GM12878 (cell line): ENCODE data around the gene PLA2G4A. TPM values are rescaled to one million over a fixed set of nuclear protein-coding genes. Genes with fewer than 3 reads are reported as not detected.

Experiments
- ATAC-seq: fragments of 200-7000 bp; cut with Tn5 transposase; 3 replicates; pipeline ENCODE4 v1.9.1; 2020; ENCODE audit warnings: mild to moderate bottlenecking, moderate library complexity
- BruUV-seq: library from RNA; stranded (reverse); fragments of 400-500 nt; replicated peaks from 2 replicates; lab custom pipeline; 2021; lab: Mats Ljungman, UMichigan
- CTCF ChIA-PET: fragments of 300-600 bp; sonication (Branson Sonifier 250); formaldehyde crosslinking; extraction: SDS; loops from one replicate; lab custom pipeline; 2021; ENCODE audit warnings: inconsistent platforms; lab: Yijun Ruan, JAX
- POLR2A ChIA-PET: fragments of 350-600 bp; formaldehyde crosslinking; extraction: SDS; loops from one replicate; lab custom pipeline; 2021; ENCODE audit warnings: inconsistent platforms; lab: Charles Lee
- RAD21 ChIA-PET: fragments of 300-600 bp; sonication (Branson Sonifier 250); formaldehyde crosslinking; loops from one replicate; lab custom pipeline; 2023; ENCODE audit warnings: antibody characterized with exemption; ENCODE audit not compliant: unreplicated experiment; lab: Charles Lee
- SMC1A ChIA-PET: fragments of 300-600 bp; sonication (Branson Sonifier 250); formaldehyde crosslinking; loops from one replicate; lab custom pipeline; 2023; ENCODE audit not compliant: unreplicated experiment, uncharacterized antibody; lab: Charles Lee
- DNase-seq: peaks from one replicate; pipeline ENCODE4 v3.0.0-alpha.2; 2011; ENCODE audit warnings: low read depth, low spot score
- FAIRE-seq: peaks from 3 replicates; lab custom pipeline; 2011; peaks lifted over from hg19 to GRCh38; lab: Jason Lieb, UNC
- H2AFZ ChIP-seq: 2 replicates; pipeline ENCODE4 v1.6.0; 2011; ENCODE audit warnings: low read depth, low read length, control low read depth; ENCODE audit not compliant: control insufficient read depth
- H3K27ac ChIP-seq: 2 replicates; pipeline ENCODE4 v1.5.1; 2011; ENCODE audit warnings: control low read depth; ENCODE audit not compliant: control insufficient read depth, insufficient read depth
- H3K27me3 ChIP-seq, 2 experiments: replicated peaks in 1 of 2; 2 replicates each; pipeline versions ENCODE4 v1.6.0 to v1.6.1; 2011; ENCODE audit warnings: low read length in 1 of 2; ENCODE audit not compliant: control insufficient read depth in 2 of 2, insufficient read depth in 2 of 2
- H3K36me3 ChIP-seq, 2 experiments: 2 replicates each; pipeline ENCODE4 v1.5.1; 2011; ENCODE audit warnings: low read length in 1 of 2; ENCODE audit not compliant: control insufficient read depth in 2 of 2, insufficient read depth in 2 of 2
- H3K4me1 ChIP-seq: 2 replicates; pipeline ENCODE4 v1.6.1; 2011; ENCODE audit warnings: mild to moderate bottlenecking, low read length, moderate library complexity, mixed read lengths; ENCODE audit not compliant: control insufficient read depth, insufficient read depth
- H3K4me2 ChIP-seq: 2 replicates; pipeline ENCODE4 v1.6.0; 2011; ENCODE audit warnings: control low read depth; ENCODE audit not compliant: control insufficient read depth, insufficient read depth
- H3K4me3 ChIP-seq: fragments of 200-600 bp; sonication (generic); 2 replicates; pipeline ENCODE4 v1.5.1; 2016
- H3K79me2 ChIP-seq: 2 replicates; pipeline ENCODE4 v1.6.0; 2011; ENCODE audit warnings: low read length; ENCODE audit not compliant: control insufficient read depth, insufficient read depth
- H3K9ac ChIP-seq: 2 replicates; pipeline ENCODE4 v1.8.0; 2011; ENCODE audit warnings: low read length, control low read depth, mixed read lengths; ENCODE audit not compliant: control insufficient read depth, insufficient read depth
- H3K9me3 ChIP-seq: replicated peaks from 3 replicates; pipeline ENCODE4 v1.5.1; 2011; ENCODE audit warnings: mild to moderate bottlenecking, low read length; ENCODE audit not compliant: control insufficient read depth, insufficient read depth
- H4K20me1 ChIP-seq: 2 replicates; pipeline ENCODE4 v1.6.0; 2011; ENCODE audit not compliant: control insufficient read depth, insufficient read depth
- CBFB ChIP-seq: IDR thresholded peaks from 2 replicates; pipeline ENCODE4 v1.6.1; 2016; ENCODE audit warnings: antibody characterized with exemption, low read depth
- IRF4 ChIP-seq: IDR thresholded peaks from 2 replicates; pipeline ENCODE4 v1.6.1; 2011; ENCODE audit warnings: low read depth, low read length
- IRF5 ChIP-seq: fragments of 450-650 bp; IDR thresholded peaks from 2 replicates; pipeline ENCODE4 v1.6.1; 2017; ENCODE audit warnings: borderline replicate concordance
- JUND ChIP-seq: IDR thresholded peaks from 2 replicates; pipeline ENCODE4 v1.6.1; 2012; ENCODE audit warnings: low read depth, mild to moderate bottlenecking, low read length, improper control_type of control experiment, moderate library complexity
- KLF5 ChIP-seq: fragments of 450-650 bp; IDR thresholded peaks from 2 replicates; pipeline ENCODE4 v1.6.1; 2014; ENCODE audit warnings: mild to moderate bottlenecking; ENCODE audit not compliant: partially characterized antibody
- MEF2A ChIP-seq: IDR thresholded peaks from 2 replicates; pipeline ENCODE4 v1.6.1; 2011; ENCODE audit warnings: low read depth, mild to moderate bottlenecking, low read length, moderate library complexity; ENCODE audit not compliant: insufficient read depth
- MTA3 ChIP-seq: IDR thresholded peaks from 2 replicates; pipeline ENCODE4 v1.6.1; 2012; ENCODE audit warnings: low read length, inconsistent platforms, borderline replicate concordance
- MYC ChIP-seq: IDR thresholded peaks from 2 replicates; pipeline ENCODE4 v1.6.1; 2011; ENCODE audit warnings: mild to moderate bottlenecking, low read length, moderate library complexity, inconsistent platforms; ENCODE audit not compliant: insufficient read depth, insufficient replicate concordance, insufficient read length, severe bottlenecking
- PML ChIP-seq: IDR thresholded peaks from 2 replicates; pipeline ENCODE4 v1.6.1; 2012; ENCODE audit warnings: low read length, inconsistent platforms
- RBBP5 ChIP-seq: fragments of 200-600 bp; sonication (generic); conservative IDR thresholded peaks from 2 replicates; pipeline ENCODE4 v1.6.1; 2016
- RELB ChIP-seq: fragments of 450-650 bp; IDR thresholded peaks from 2 replicates; pipeline ENCODE4 v1.6.1; 2017; ENCODE audit warnings: low read depth, mild to moderate bottlenecking, moderate library complexity
- RUNX3 ChIP-seq: IDR thresholded peaks from 2 replicates; pipeline ENCODE4 v1.6.1; 2012; ENCODE audit warnings: low read length, inconsistent platforms
- SKIL ChIP-seq: fragments of 450-650 bp; IDR thresholded peaks from 2 replicates; pipeline ENCODE4 v1.6.1; 2017; ENCODE audit warnings: mild to moderate bottlenecking, low read depth, inconsistent platforms; ENCODE audit not compliant: poor library complexity, severe bottlenecking
- SMAD1 ChIP-seq: fragments of 450-650 bp; IDR thresholded peaks from 2 replicates; pipeline ENCODE4 v1.6.1; 2018; ENCODE audit warnings: mild to moderate bottlenecking, low read depth; ENCODE audit not compliant: partially characterized antibody
- SRF ChIP-seq, 2 experiments: IDR thresholded peaks; 2 replicates each; pipeline ENCODE4 v1.6.1; 2011; ENCODE audit warnings: low read depth in 2 of 2, low read length in 2 of 2, mild to moderate bottlenecking in 1 of 2, moderate library complexity in 1 of 2
- TCF7 ChIP-seq: IDR thresholded peaks from 2 replicates; pipeline ENCODE4 v1.6.1; 2014; ENCODE audit warnings: antibody characterized with exemption, borderline replicate concordance
- ZNF207 ChIP-seq: fragments of 450-650 bp; IDR thresholded peaks from 2 replicates; pipeline ENCODE4 v1.6.1; 2014; ENCODE audit warnings: antibody characterized with exemption, mild to moderate bottlenecking, borderline replicate concordance
- in situ Hi-C: fragments of 300-500 bp; cut with MboI; formaldehyde crosslinking; loops from 9 replicates; pipeline ENCODE4 v1.14.3; 2018; ENCODE audit warnings: mixed read lengths
- intact Hi-C: fragments of 100-400 bp; cut with micrococcal nuclease; formaldehyde crosslinking; loops from one replicate; pipeline ENCODE4 v1.14.2; 2022; ENCODE audit not compliant: unreplicated experiment
- polyA plus RNA-seq, 11 experiments: library from polyadenylated mRNA; depleted of rRNA in 4 of 11; unstranded in 6 of 11; stranded (reverse) in 5 of 11; fragments of >200 nt; fragmentation: Nextera tagmentation in 4 of 11; fragmentation: Illumina TruSeq in 1 of 11; extraction: Ambion mirVana in 4 of 11; extraction: Trizol in 1 of 11; gene quantifications; 1 replicate in 1 of 11; 2 replicates in 10 of 11; pipeline versions ENCODE4 v1.2.1 to v1.2.3, GENCODE V29; 2011 to 2016; ENCODE audit warnings: inconsistent platforms in 2 of 11, missing spikeins in 2 of 11, low read depth in 1 of 11
- total RNA-seq, 4 experiments: library from RNA; depleted of rRNA in 3 of 4; stranded (reverse); fragments of >200 nt in 3 of 4; fragmentation: Illumina TruSeq in 1 of 4; extraction: Trizol in 1 of 4; gene quantifications; 2 replicates each; pipeline versions ENCODE4 v1.2.1 to v1.2.3, GENCODE V29; 2013 to 2021

Gene PLA2G4A
- total and polyA plus RNA-seq, 10 of the 15 experiments (the other 5 are each of a cell fraction or from before 2014, with no cell fraction given): 0.70 to 3.3 (median 1.5) TPM; not detected in 1

GRCh38 chr1:186798960-186799688 is 29.6 kb upstream of the PLA2G4A start (continued):
- no peak for TF ChIP-seq SKIL
- TF ChIP-seq RUNX3: no peak
- no peak for TF ChIP-seq JUND
- no peak for TF ChIP-seq SMAD1
- no peak for TF ChIP-seq ZNF207
- TF ChIP-seq TCF7: no peak
- TF ChIP-seq PML: no peak
- TF ChIP-seq RELB: no peak
- TF ChIP-seq, all 136 proteins: peak for 0

- SMC1A ChIA-PET: interaction anchor here (0.8 to 1.4 kb wide), 2 partner anchors 16 to 17 kb away, joined by 3 read pairs; no protein-coding TSS in a partner anchor
- H3K9ac ChIP-seq: no peak overlapping the region
- no TSS peak for BruUV-seq
- H3K36me3 ChIP-seq: no peaks in the 10 kb centered on the region
- H3K27ac ChIP-seq: no peak overlapping the region
- POLR2A ChIA-PET: no interaction called here
- DNase-seq (no peak), FAIRE-seq (no peak), ATAC-seq (no peak)
- intact Hi-C loops: loop anchor here (10.0 kb wide), 1 partner anchor 65 kb away; no protein-coding TSS in a partner anchor
- no peaks in the 10 kb centered on the region for H3K27me3 ChIP-seq
- H3K4me1 ChIP-seq: peaks cover 3% of the 10 kb centered on the region
- H4K20me1 ChIP-seq: no peaks in the 10 kb centered on the region
- no peak overlapping the region for H2AFZ ChIP-seq
- H3K79me2 ChIP-seq: no peaks in the 10 kb centered on the region
- no peak overlapping the region for H3K4me3 ChIP-seq
- CTCF ChIA-PET: interaction anchor here (1.1 kb wide), 1 partner anchor 10 kb away, joined by 4 read pairs; no protein-coding TSS in a partner anchor
- RAD21 ChIA-PET: no interaction called here
- no peak overlapping the region for H3K4me2 ChIP-seq
- H3K9me3 ChIP-seq: no peaks in the 10 kb centered on the region
- in situ Hi-C loops: loop anchor here (10.0 kb wide), 2 partner anchors 185 to 315 kb away; no protein-coding TSS in a partner anchor
- TF ChIP-seq MTA3: no peak
- TF ChIP-seq MYC: no peak
- TF ChIP-seq CBFB: no peak
- no peak for TF ChIP-seq TCF7
- TF ChIP-seq KLF5: no peak
- no peak for TF ChIP-seq IRF4
- peak; percentile 67; the same call in 1 of the 2 replicates for TF ChIP-seq MEF2A
- no peak for TF ChIP-seq RBBP5
- TF ChIP-seq SRF (IDR thresholded peaks at IDR 0.05; ENCODE audit: low read depth in 2 of 2, low read length in 2 of 2): no peak
- no peak for TF ChIP-seq IRF5
Measured at GRCh38 chr1:186799689-186800054, 29.1 kb upstream of the PLA2G4A start.
